Gastrocnemius medialis (tissue), 4 donors: Measurements from ENCODE around the gene RPL38.

ENCODE experiments used
- POLR2A ChIP-seq, 2 donors: fragments of 450-650 bp; IDR thresholded peaks; one replicate each; pipeline ENCODE4 v1.6.1; 2017; ENCODE audit warnings: antibody characterized with exemption in 2 of 2, mild to moderate bottlenecking in 2 of 2, moderate library complexity in 2 of 2
- TF ChIP-seq, protein P1 (sequence below), 5 experiments: fragments of 450-650 bp in 3 of 5; fragments of 200-600 bp in 2 of 5; sonication (generic) in 2 of 5; IDR thresholded peaks in 4 of 5; conservative IDR thresholded peaks in 1 of 5; 1 replicate in 4 of 5; 2 replicates in 1 of 5; pipeline ENCODE4 v1.5.1; 2016 to 2019; ENCODE audit warnings: antibody characterized with exemption in 5 of 5, mild to moderate bottlenecking in 3 of 5, moderate library complexity in 3 of 5

DNA sequence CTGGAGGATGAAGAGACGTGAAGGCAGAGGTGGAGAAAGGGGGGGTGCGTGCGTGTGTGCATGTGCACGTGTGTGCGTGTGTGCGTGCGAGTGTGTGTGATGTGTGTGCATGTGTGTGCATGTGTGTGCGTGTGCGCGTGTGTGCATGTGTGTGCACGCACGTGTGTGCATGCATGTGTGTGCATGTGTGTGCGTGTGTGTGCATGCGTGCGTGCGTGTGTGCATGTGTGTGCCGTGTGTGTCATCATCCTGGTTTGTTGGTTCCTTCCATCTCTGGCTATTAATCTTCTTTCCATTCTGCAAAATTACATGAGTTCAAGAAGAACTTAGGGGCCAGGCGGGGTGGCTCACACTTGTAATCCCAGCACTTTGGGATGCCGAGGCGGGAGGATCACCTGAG lies 17.0 kb upstream of the RPL38 start:
- TF ChIP-seq, protein P1, sequence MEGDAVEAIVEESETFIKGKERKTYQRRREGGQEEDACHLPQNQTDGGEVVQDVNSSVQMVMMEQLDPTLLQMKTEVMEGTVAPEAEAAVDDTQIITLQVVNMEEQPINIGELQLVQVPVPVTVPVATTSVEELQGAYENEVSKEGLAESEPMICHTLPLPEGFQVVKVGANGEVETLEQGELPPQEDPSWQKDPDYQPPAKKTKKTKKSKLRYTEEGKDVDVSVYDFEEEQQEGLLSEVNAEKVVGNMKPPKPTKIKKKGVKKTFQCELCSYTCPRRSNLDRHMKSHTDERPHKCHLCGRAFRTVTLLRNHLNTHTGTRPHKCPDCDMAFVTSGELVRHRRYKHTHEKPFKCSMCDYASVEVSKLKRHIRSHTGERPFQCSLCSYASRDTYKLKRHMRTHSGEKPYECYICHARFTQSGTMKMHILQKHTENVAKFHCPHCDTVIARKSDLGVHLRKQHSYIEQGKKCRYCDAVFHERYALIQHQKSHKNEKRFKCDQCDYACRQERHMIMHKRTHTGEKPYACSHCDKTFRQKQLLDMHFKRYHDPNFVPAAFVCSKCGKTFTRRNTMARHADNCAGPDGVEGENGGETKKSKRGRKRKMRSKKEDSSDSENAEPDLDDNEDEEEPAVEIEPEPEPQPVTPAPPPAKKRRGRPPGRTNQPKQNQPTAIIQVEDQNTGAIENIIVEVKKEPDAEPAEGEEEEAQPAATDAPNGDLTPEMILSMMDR (IDR thresholded peaks at IDR 0.05 in 4 of 5, conservative IDR thresholded peaks at IDR 0.05 in 1 of 5) = no peak
- TF ChIP-seq POLR2A (IDR thresholded peaks at IDR 0.05) = no peak
